Adrenal gland (tissue), 12 donors: ENCODE measurements around the gene LRRC59. TPM values are rescaled to one million over a fixed set of nuclear protein-coding genes. Genes with fewer than 3 reads are reported as not detected.

Experiments used
- DNase-seq, 7 donors: peaks; one replicate each; pipeline ENCODE4 v3.0.0-alpha.2; 2019 to 2020
- H3K27ac ChIP-seq, 5 donors: fragments of 200-600 bp; sonication (generic) in 4 of 5; 1 replicate in 3 of 5; 2 replicates in 2 of 5; pipeline versions ENCODE4 v1.5.1 to v1.8.0; 2016 to 2020; ENCODE audit warnings: mild to moderate bottlenecking in 1 of 5
- H3K27me3 ChIP-seq: fragments of 200-600 bp; 2 replicates; pipeline ENCODE4 v1.8.0; 2021
- H3K36me3 ChIP-seq, 2 donors: fragments of 200-600 bp; replicated peaks in 1 of 2; 1 replicate in 1 of 2; 2 replicates in 1 of 2; pipeline versions ENCODE4 v1.5.1 to v1.8.0; 2018 to 2022
- H3K4me1 ChIP-seq, 2 donors: fragments of 200-600 bp; replicated peaks in 1 of 2; 1 replicate in 1 of 2; 2 replicates in 1 of 2; pipeline versions ENCODE4 v1.5.1 to v1.8.0; 2018 to 2021
- H3K4me3 ChIP-seq, 4 donors: fragments of 200-600 bp; sonication (generic) in 3 of 4; one replicate each; pipeline ENCODE4 v1.5.1; 2016 to 2018
- H3K9me3 ChIP-seq, 3 donors: fragments of 200-600 bp; sonication (generic) in 1 of 3; replicated peaks in 1 of 3; 1 replicate in 2 of 3; 2 replicates in 1 of 3; pipeline versions ENCODE4 v1.5.1 to v1.8.0; 2016 to 2021
- POLR2A ChIP-seq, 2 donors: fragments of 450-650 bp; IDR thresholded peaks; one replicate each; pipeline ENCODE4 v1.6.1; 2017; ENCODE audit warnings: antibody characterized with exemption in 2 of 2, mild to moderate bottlenecking in 2 of 2, moderate library complexity in 1 of 2
- WGBS, 4 donors: extraction: QIAGEN DNeasy Blood & Tissue Kit in 2 of 4; methylation state at CpG; one replicate each; pipeline versions ENCODE4 v1.1.5 to v1.1.7; 2013 to 2017; 5-methylcytosine and 5-hydroxymethylcytosine counted together
- intact Hi-C, 2 donors: fragments of 100-400 bp; cut with DNase I; formaldehyde crosslinking; loops; one replicate each; pipeline versions ENCODE4 v1.14.1 to v1.15.0; 2022 to 2023
- polyA plus RNA-seq, 3 donors: library from polyadenylated mRNA; stranded (reverse); fragments of 200-250 nt in 2 of 3; fragments of 350-450 nt in 1 of 3; fragmentation: Illumina TruSeq in 1 of 3; extraction: RNeasy Lipid Tissue Mini Kit (QIAGEN cat#74804) in 1 of 3; gene quantifications; one replicate each; pipeline ENCODE4 v1.2.3, GENCODE V29; 2013 to 2014
- total RNA-seq, 9 donors: library from RNA; depleted of rRNA in 4 of 9; stranded (reverse); fragments of >200 nt in 4 of 9; fragments of 120-200 nt in 1 of 9; fragmentation: NEBNext Ultra II Directional in 1 of 9; extraction: Animal tissue kit (Norgen Biotek cat#: 25700) in 1 of 9; gene quantifications; one replicate each; pipeline versions ENCODE4 v1.1.0 to v1.2.4, GENCODE V29; 2013 to 2023
- TF ChIP-seq, protein P1 (sequence below), 6 experiments: fragments of 450-650 bp in 4 of 6; fragments of 200-600 bp in 2 of 6; sonication (generic) in 1 of 6; IDR thresholded peaks; 1 replicate in 5 of 6; 2 replicates in 1 of 6; pipeline versions ENCODE4 v1.5.1 to v1.8.0; 2016 to 2021; ENCODE audit warnings: antibody characterized with exemption in 6 of 6, mild to moderate bottlenecking in 2 of 6, moderate library complexity in 1 of 6
- donor health status: healthy with polysubstance abuse.
- donor health status: Bipolar disorder and iron deficiency.
- donor health status: DM: yes; HTN: yes; CAD: no.
- donor health status: DM: no; HTN: no; CAD: no.
- donor health status: DM: no; HTN: no; CAD: no.
- donor health status: DM: yes; HTN: yes; CAD: no.

Gene LRRC59
- total and polyA plus RNA-seq, 12 donors: 38.0 to 337 (median 107) TPM

DNA sequence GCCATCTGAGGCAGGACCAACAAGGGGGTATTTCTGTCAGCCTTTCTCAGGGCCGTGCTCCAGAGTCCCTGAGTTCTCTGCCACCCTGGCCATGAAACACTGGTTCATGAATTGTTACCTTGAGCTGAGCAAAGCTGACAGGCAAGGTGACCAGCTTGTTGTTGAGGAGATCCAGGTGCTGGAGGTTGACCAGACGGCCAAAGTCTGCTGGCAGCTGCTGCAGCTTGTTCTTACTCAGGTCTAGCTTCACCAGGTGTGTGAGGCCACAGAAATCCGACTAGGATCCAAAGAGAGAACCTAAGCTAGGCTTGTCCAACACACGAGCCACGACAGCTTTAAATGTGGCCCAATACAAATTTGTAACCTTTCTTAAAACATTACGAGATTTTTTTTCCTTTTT, 4.7 kb downstream of the LRRC59 start:
- H3K9me3 ChIP-seq: no peaks in the 10 kb centered on the region
- intact Hi-C loops: no loop called here
- H3K27ac ChIP-seq: no peak overlapping the region
- no peak overlapping the region for H3K4me3 ChIP-seq
- WGBS, 4 donors: 70 to 76% (median 75%) methylated on average over 6 of the region's 6 CpGs
- peaks cover 0 to 68% of the 10 kb centered on the region in 2 donors for H3K36me3 ChIP-seq
- TF ChIP-seq, protein P1, sequence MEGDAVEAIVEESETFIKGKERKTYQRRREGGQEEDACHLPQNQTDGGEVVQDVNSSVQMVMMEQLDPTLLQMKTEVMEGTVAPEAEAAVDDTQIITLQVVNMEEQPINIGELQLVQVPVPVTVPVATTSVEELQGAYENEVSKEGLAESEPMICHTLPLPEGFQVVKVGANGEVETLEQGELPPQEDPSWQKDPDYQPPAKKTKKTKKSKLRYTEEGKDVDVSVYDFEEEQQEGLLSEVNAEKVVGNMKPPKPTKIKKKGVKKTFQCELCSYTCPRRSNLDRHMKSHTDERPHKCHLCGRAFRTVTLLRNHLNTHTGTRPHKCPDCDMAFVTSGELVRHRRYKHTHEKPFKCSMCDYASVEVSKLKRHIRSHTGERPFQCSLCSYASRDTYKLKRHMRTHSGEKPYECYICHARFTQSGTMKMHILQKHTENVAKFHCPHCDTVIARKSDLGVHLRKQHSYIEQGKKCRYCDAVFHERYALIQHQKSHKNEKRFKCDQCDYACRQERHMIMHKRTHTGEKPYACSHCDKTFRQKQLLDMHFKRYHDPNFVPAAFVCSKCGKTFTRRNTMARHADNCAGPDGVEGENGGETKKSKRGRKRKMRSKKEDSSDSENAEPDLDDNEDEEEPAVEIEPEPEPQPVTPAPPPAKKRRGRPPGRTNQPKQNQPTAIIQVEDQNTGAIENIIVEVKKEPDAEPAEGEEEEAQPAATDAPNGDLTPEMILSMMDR (IDR thresholded peaks at IDR 0.05): no peak
- no peak for TF ChIP-seq POLR2A (IDR thresholded peaks at IDR 0.05)
- DNase-seq: no peak
- H3K4me1 ChIP-seq: peaks cover 20 to 40% of the 10 kb centered on the region in 2 donors
- H3K27me3 ChIP-seq: no peaks in the 10 kb centered on the region

DNA sequence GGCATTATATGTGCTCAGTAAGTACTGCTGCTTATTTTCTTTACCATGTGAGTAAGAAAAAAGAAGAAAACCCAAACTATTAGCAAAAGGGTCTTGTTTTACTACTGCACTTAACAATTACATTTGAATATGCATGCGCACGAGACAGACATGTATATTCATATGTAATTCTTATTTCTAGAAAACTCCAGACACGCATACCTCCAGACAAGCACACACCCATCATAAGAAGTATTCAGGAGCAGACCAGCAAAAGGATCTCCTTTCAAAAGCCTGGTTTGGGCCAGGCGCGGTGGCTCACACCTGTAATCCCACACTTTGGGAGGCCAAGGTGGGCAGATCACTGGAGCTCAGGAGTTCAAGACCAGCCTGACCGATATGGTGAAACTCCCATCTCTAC, 7.8 kb downstream of the LRRC59 start:
- no peak overlapping the region for H3K4me3 ChIP-seq

DNA sequence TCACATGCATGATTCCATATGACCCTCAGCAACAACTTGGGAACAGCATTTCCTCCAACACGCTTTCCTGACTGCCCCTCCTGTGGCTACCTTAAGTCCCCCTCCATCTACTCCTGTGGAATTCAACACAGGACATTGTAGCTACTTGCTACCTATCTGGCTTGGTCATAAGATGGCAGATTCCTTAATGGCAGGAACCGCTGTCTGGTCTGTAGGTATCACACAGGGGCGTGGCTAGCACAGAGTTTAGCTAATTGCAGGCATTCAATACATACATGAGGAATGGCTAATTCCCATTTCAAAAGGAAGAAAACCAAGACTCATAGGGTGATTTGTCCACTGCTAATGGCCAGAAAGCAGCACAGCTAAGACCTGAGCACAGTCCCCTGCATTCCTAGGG, 8.6 kb downstream of the LRRC59 start:
- Histone ChIP-seq H3K4me3 (no peak overlapping the region), H3K36me3 (peaks cover 0 to 96% of the 10 kb centered on the region in 2 donors), H3K27me3 (no peaks in the 10 kb centered on the region), H3K27ac (peak overlapping the region in 3 of 5 donors; percentile 10 to 42 (median 24)), H3K9me3 (no peaks in the 10 kb centered on the region), H3K4me1 (peaks cover 5 to 15% of the 10 kb centered on the region in 2 donors)
- WGBS, 4 donors: 92 to 94% (median 92%) methylated on average over 3 of the region's 3 CpGs
- TF ChIP-seq, protein P1 (IDR thresholded peaks at IDR 0.05): no peak
- TF ChIP-seq POLR2A (IDR thresholded peaks at IDR 0.05): no peak
- no peak for DNase-seq
- intact Hi-C loops: no loop called here

More for the DNA sequence above, 7.8 kb downstream of the LRRC59 start:
- Histone ChIP-seq H3K9me3 (no peaks in the 10 kb centered on the region), H3K27ac (peak overlapping the region in 1 of 5 donors; percentile 42), H3K4me1 (peaks cover 5 to 20% of the 10 kb centered on the region in 2 donors), H3K36me3 (peaks cover 0 to 96% of the 10 kb centered on the region in 2 donors), H3K27me3 (no peaks in the 10 kb centered on the region)
- intact Hi-C loops: no loop called here
- WGBS, 4 donors: 96 to 98% (median 98%) methylated on average over 6 of the region's 6 CpGs
- DNase-seq: no peak
- TF ChIP-seq, protein P1 (IDR thresholded peaks at IDR 0.05): no peak
- TF ChIP-seq POLR2A (IDR thresholded peaks at IDR 0.05): no peak

DNA sequence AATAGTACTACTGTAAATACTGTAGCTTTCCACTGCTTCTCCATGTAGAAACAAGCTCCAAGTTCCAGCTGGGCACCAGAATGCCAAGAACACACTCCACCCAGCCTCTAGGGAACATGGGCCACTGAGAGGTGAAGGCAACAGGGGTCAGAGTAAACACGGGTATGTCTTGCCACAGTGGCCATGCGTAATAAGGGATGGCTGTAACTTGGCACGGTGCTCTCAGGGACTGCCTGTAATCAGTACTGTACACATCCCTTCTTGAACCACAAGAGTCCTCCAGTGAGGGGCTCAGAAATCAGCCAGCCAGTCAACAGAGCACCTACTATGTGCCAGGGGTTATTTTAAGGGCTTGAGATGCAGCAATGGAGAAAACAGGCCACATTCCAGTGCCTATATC, 10.8 kb downstream of the LRRC59 start:
- H3K4me1 ChIP-seq: peaks cover 5 to 13% of the 10 kb centered on the region in 2 donors
- peaks cover 0 to 96% of the 10 kb centered on the region in 2 donors for H3K36me3 ChIP-seq
- no peaks in the 10 kb centered on the region for H3K9me3 ChIP-seq
- H3K27ac ChIP-seq: peak overlapping the region in 1 of 5 donors; percentile 40
- TF ChIP-seq, protein P1 (IDR thresholded peaks at IDR 0.05): no peak
- TF ChIP-seq POLR2A (IDR thresholded peaks at IDR 0.05): no peak
- intact Hi-C loops: no loop called here
- H3K27me3 ChIP-seq: no peaks in the 10 kb centered on the region
- 20 to 62% (median 49%) methylated on average over 1 to 3 of the region's 3 CpGs for WGBS, 4 donors
- H3K4me3 ChIP-seq: no peak overlapping the region
- DNase-seq: peak in 6 of 7 donors; percentile 44 to 88 (median 72)
